GM10266 (cell line): ENCODE results near the gene MCC.

Source experiments
- DNase-seq: peaks from one replicate; pipeline ENCODE4 v3.0.0; 2012; ENCODE audit errors: extremely low spot score
- CTCF ChIP-seq: IDR thresholded peaks from 2 replicates; pipeline ENCODE4 v1.5.1; 2012; ENCODE audit warnings: mild to moderate bottlenecking, low read depth; ENCODE audit not compliant: control insufficient read depth, insufficient read depth; ENCODE audit errors: missing control alignments

Gene MCC

DNA sequence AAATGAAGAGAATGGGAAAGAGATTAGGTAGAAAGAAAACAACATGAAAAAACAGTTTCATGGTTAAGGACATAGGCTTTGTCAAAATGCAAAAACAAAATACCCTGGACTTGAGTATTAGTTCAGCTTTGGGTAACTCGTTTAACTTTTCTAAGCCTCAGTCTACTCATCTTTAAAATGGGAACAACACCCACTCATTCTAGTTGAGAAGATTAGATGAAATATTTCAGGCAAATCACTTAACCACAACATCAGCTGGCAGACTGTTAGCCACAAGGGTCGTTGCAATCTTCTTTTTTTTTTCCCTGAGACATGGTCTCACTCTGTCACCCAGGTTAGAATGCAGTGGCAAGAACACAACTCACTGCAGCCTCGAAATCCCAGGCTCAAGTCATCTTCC lies 326.0 kb downstream of the MCC start:
- DNase-seq = no peak
- TF ChIP-seq CTCF = no peak

DNA sequence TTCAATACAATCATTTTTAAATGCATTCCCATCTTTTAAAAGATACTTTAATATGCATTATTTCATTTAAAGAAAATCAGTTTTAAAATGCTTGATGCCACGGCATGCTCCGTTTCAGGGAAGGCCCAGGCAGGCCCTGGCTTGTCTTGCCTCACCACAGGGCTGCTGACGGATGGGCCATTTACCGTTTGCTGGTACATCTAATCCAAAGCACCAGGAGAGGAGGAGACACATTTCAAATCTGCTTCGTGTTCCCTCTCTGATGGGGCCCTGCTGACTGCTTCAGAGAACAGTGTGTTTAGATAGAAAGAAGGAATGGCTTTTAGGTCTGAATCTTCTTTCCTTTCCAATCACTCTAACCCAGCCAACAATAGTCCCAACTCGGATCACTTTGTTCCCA lies 326.4 kb downstream of the MCC start:
- no peak for DNase-seq
- TF ChIP-seq CTCF = no peak

GRCh38 chr5:113157886-113158285 lies 330.4 kb downstream of the MCC start:
- TF ChIP-seq CTCF = no peak
- no peak for DNase-seq

DNA sequence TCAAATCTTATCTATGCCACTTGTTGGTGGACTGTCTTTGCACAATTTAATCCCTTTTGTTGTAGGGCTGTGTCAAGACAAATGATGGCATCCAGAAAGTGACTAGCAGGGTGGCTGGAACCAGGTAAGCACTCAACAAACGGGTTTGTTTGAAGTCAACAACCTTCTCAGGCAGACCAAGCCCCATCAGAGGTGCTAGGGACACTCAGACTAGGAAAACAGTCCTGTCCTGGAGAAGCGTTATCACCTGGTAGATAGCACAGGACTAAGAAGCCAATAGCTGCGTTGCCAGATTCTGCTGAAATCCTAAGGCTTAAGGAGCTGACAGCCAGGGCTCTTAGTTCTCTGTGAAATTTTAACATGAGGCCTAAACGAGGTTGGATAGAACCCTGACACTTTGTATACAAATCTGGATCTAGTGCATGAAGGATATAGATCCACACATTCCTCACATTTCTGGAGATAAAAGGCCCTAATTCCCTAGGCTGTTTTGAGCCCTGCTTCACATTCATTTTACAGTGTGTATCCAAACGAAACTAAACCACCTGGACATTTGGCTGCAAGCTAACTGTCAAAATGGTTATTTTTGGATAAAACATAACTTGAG lies 331.9 kb downstream of the MCC start:
- TF ChIP-seq CTCF = no peak
- no peak for DNase-seq

- TF ChIP-seq CTCF = no peak
- no peak for DNase-seq
These were observed 334.6 kb downstream of the MCC start for GRCh38 chr5:113153512-113154097.

- no peak for DNase-seq
These were observed 335.9 kb downstream of the MCC start for GRCh38 chr5:113152380-113152740.

More at GRCh38 chr5:113152380-113152740, 335.9 kb downstream of the MCC start:
- TF ChIP-seq CTCF = no peak
